ENCODE results near the gene PMVK. TPM values are rescaled to one million over a fixed set of nuclear protein-coding genes. Genes with fewer than 3 reads are reported as not detected.

Gene PMVK
- total and polyA plus RNA-seq, 4 donors: 9.7 to 37.3 (median 18.6) TPM

DNA sequence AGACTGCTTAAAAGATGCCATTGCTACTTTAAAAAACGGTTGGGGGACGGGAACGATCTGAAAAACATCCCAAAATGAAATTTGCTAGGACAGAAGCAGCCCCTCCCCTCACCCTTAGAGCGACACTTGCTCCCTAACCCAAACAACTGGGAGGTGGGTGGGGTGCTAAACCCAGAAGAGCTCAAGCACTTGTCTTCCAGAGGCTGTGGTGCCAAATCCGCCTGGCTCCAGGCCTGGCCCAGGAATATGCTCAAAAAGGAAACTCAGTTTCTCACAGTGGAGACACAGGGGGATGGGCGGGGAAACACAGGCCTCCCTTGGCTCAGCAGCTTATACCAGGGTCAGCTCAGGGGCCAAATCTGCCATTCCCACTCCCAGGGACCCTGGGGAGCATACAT is 20.0 kb upstream of the PMVK start:
- WGBS: 30% methylated on average over 6 of the region's 6 CpGs
- H3K4me1 ChIP-seq (ENCODE audit: control insufficient read depth in 4 of 4, insufficient read depth in 4 of 4, low read length in 3 of 4): peaks cover 9 to 55% (median 34%) of the 10 kb centered on the region in 4 donors

DNA sequence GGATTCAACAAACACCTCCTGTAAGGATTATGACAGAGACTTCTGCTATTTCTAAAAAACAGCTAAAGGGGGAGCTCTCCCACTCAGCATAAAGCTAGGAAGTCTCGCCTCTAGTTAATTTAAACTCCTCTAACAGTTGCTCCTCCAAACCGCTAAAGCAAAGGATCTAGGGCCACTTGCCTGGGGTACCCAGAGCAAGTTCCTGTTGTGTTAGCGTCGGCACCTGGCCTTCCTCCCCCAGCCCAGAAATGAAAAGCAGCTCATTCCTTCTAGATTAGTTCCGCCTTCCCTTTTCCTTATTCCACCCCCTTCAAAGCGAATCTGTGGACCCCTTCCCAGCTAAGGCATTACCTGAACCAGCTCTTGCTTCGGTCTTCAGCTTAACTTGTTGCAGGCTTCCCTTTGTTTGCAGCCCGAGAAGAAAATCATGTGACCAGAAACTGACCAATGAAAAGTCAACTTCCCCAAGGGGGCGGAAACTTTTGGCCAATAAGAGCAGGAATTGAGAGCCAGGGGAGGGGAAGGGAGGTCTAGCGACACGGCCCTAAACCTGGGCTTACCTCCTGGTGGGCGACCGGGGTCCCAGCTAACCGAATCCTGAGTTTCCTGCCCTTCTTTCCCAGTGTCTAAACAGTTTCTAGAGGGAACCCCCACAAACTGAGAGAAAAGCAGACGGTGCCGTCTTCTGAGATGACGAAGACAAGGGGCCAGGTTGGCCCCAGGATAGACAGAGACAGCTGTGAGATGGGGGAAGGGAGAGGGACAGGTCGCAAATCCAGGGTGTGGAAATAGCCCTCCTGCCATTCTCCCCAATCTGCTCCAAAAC is 19.4 kb upstream of the PMVK start, which contains the start of gene PBXIP1:
Gene PBXIP1 (minus strand): TSS at position 382 of the 826 bp plus-strand sequence. CDS start 2,378 bp downstream, outside the sequence.
- under 1% methylated on average over 18 of the region's 18 CpGs for WGBS
- H3K27ac ChIP-seq (ENCODE audit: low read depth in 1 of 2, low read length in 2 of 2): peak within 1 kb of the TSS; percentile 12 to 49
- H3K4me1 ChIP-seq (ENCODE audit: control insufficient read depth in 4 of 4, insufficient read depth in 4 of 4, low read length in 3 of 4): peaks cover 9 to 51% (median 32%) of the 10 kb centered on the region in 4 donors
- H3K4me3 ChIP-seq (ENCODE audit: low read depth in 1 of 3, low read length in 3 of 3): peak within 1 kb of the TSS; percentile 40 to 68 (median 57)
- peak; percentile 87 for DNase-seq (ENCODE audit: low spot score)
- H3K36me3 ChIP-seq (ENCODE audit: control insufficient read depth in 4 of 4, insufficient read depth in 3 of 4, low read depth in 1 of 4, low read length in 3 of 4): peaks cover 0 to 14% (median 4%) of the 10 kb centered on the region in 4 donors
- H3K27me3 ChIP-seq (ENCODE audit: control insufficient read depth in 4 of 4, insufficient read depth in 4 of 4, low read length in 3 of 4): no peaks in the 10 kb centered on the region
- H3K9ac ChIP-seq (ENCODE audit: low read depth in 1 of 2, low read length in 2 of 2): peak within 1 kb of the TSS; percentile 27 to 52
- H3K9me3 ChIP-seq (ENCODE audit: control insufficient read depth in 4 of 4, low read length in 3 of 4): no peaks in the 10 kb centered on the region
- TF ChIP-seq, protein P1, sequence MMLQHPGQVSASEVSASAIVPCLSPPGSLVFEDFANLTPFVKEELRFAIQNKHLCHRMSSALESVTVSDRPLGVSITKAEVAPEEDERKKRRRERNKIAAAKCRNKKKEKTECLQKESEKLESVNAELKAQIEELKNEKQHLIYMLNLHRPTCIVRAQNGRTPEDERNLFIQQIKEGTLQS (IDR thresholded peaks at IDR 0.05): no peak
- TF ChIP-seq GABPA (IDR thresholded peaks at IDR 0.05 in 1 of 2, conservative IDR thresholded peaks at IDR 0.05 in 1 of 2) (peak in 1 of 2 donors; percentile 18), RAD21 (IDR thresholded peaks at IDR 0.05) (peak; percentile 23 to 25), JUND (IDR thresholded peaks at IDR 0.05) (no peak), SP1 (IDR thresholded peaks at IDR 0.05) (peak; percentile 63), FOXA1 (IDR thresholded peaks at IDR 0.05) (no peak), EGR1 (IDR thresholded peaks at IDR 0.05; ENCODE audit: low read depth in 2 of 2) (no peak)
- TF ChIP-seq, protein P2, sequence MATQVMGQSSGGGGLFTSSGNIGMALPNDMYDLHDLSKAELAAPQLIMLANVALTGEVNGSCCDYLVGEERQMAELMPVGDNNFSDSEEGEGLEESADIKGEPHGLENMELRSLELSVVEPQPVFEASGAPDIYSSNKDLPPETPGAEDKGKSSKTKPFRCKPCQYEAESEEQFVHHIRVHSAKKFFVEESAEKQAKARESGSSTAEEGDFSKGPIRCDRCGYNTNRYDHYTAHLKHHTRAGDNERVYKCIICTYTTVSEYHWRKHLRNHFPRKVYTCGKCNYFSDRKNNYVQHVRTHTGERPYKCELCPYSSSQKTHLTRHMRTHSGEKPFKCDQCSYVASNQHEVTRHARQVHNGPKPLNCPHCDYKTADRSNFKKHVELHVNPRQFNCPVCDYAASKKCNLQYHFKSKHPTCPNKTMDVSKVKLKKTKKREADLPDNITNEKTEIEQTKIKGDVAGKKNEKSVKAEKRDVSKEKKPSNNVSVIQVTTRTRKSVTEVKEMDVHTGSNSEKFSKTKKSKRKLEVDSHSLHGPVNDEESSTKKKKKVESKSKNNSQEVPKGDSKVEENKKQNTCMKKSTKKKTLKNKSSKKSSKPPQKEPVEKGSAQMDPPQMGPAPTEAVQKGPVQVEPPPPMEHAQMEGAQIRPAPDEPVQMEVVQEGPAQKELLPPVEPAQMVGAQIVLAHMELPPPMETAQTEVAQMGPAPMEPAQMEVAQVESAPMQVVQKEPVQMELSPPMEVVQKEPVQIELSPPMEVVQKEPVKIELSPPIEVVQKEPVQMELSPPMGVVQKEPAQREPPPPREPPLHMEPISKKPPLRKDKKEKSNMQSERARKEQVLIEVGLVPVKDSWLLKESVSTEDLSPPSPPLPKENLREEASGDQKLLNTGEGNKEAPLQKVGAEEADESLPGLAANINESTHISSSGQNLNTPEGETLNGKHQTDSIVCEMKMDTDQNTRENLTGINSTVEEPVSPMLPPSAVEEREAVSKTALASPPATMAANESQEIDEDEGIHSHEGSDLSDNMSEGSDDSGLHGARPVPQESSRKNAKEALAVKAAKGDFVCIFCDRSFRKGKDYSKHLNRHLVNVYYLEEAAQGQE (IDR thresholded peaks at IDR 0.05): no peak
- TF ChIP-seq, protein P3, sequence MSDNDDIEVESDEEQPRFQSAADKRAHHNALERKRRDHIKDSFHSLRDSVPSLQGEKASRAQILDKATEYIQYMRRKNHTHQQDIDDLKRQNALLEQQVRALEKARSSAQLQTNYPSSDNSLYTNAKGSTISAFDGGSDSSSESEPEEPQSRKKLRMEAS (IDR thresholded peaks at IDR 0.05): no peak

More for the DNA sequence above, 20.0 kb upstream of the PMVK start:
- Histone ChIP-seq H3K27ac (ENCODE audit: low read depth in 1 of 2, low read length in 2 of 2) (peak overlapping the region; percentile 10 to 49), H3K27me3 (ENCODE audit: control insufficient read depth in 4 of 4, insufficient read depth in 4 of 4, low read length in 3 of 4) (no peaks in the 10 kb centered on the region), H3K4me3 (ENCODE audit: low read depth in 1 of 3, low read length in 3 of 3) (peak overlapping the region in 2 of 3 donors; percentile 40 to 57), H3K9ac (ENCODE audit: low read depth in 1 of 2, low read length in 2 of 2) (peak overlapping the region; percentile 27 to 42), H3K36me3 (ENCODE audit: control insufficient read depth in 4 of 4, insufficient read depth in 3 of 4, low read depth in 1 of 4, low read length in 3 of 4) (peaks cover 0 to 10% (median 2%) of the 10 kb centered on the region in 4 donors), H3K9me3 (ENCODE audit: control insufficient read depth in 4 of 4, low read length in 3 of 4) (no peaks in the 10 kb centered on the region)
- TF ChIP-seq SP1 (IDR thresholded peaks at IDR 0.05) (no peak), TAF1 (conservative IDR thresholded peaks at IDR 0.05) (no peak), YY1 (IDR thresholded peaks at IDR 0.05) (no peak), HNF4G (IDR thresholded peaks at IDR 0.05) (no peak)
- TF ChIP-seq, protein P1 (IDR thresholded peaks at IDR 0.05): no peak
- TF ChIP-seq, protein P4, sequence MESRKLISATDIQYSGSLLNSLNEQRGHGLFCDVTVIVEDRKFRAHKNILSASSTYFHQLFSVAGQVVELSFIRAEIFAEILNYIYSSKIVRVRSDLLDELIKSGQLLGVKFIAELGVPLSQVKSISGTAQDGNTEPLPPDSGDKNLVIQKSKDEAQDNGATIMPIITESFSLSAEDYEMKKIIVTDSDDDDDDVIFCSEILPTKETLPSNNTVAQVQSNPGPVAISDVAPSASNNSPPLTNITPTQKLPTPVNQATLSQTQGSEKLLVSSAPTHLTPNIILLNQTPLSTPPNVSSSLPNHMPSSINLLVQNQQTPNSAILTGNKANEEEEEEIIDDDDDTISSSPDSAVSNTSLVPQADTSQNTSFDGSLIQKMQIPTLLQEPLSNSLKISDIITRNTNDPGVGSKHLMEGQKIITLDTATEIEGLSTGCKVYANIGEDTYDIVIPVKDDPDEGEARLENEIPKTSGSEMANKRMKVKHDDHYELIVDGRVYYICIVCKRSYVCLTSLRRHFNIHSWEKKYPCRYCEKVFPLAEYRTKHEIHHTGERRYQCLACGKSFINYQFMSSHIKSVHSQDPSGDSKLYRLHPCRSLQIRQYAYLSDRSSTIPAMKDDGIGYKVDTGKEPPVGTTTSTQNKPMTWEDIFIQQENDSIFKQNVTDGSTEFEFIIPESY (IDR thresholded peaks at IDR 0.05): no peak
- no peak for DNase-seq (ENCODE audit: low spot score)

Measured in liver (tissue), 9 donors.